Medulla oblongata (tissue), 1 donor: Measurements from ENCODE around the gene DPH6.
"Not testable (repeated sequence)": the region's sequence is repeated elsewhere in the genome, so short reads cannot be mapped to it uniquely, and the experiment has no call there.

Experiments
- DNase-seq: peaks from one replicate; pipeline ENCODE4 v3.0.0-alpha.2; 2015; ENCODE audit errors: extremely low spot score

The DPH6 gene

DNA sequence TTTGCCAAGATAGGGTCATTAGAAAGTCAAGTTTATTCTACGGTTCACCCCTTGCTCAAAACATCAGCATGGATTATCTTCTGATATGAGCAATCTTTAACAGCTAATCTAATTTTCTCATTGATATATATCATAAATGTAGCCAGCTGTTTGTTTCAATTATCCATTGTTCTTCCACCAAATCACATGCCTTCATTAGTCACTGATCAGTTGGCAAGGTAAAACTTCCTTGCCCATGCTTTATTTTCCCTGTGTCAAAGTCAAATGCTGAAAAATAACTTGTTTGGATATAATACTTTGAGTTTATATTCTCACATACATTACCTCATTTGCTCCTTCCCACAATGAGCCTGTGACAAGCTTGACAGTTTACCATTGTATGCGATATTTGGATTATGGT, 60.6 kb downstream of the DPH6 start:
- DNase-seq: no peak

DNA sequence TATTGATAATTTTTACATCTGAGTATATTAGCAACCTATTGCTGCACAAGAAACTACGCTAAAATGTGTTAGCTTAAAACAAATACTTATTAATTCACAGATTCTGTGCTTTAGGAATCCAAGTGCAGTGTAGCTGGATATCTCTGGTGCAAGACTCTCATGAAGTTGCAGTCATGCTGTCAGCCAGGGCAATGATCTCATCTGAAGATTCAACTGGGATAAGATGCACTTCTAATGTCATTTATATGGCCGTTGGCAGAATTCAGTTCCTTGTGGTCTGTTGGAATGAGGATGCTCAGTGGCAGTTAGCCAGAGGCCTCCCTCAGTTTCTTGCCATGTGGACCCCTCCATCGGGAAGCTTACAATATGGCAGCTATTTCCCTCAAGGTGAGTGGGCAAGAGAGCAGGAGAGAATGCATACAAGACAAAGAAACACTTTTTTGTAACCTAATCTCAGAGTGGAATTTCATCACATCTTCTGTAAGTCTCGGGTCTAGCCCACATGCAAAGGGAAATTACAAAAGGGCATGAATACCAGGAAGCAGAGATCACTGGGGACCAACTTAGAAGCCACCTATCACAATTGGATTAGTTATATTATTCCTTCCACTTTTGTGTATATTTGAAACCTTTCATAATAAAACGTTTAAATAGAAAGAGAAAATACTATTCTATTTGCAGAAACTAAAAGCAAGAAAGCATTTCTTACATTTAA, 61.6 kb downstream of the DPH6 start:
- no peak for DNase-seq

DNA sequence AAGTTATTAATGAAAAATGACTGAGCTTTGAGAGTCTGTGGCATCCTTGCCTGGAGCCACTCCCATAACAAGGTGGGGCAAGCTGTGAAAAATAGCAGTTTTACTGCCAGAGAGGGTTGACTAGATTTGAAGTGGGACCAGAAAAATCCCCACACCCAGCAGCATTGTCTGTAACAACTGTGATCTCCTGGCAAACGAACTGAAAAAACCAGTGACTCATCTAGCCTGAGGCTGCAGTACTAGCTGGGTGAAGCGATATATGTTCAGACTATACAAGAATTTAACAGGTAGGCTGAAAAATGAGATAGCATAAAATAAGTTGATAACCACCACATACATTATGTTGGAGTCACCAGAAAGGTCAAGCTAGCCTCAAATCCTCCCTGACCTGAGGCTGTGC, 64.0 kb downstream of the DPH6 start:
- no peak for DNase-seq

DNA sequence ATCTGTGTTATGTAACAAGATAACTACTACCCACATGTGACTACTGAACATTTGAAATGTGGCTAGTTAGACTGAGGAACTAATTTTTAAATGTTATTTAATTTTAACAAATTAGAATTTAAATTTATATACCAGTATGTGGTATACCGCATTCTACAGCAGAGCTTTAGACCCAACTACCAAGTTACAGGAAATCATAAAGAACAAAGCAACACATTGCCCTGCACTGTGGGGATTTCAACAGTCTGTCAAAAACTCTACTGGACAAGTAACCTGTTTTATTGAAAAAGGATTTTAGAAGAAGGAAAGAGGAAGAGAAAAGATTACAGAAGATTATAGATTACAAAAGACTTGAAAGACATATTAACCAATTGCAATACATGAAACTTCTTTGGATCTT, 64.9 kb downstream of the DPH6 start:
- no peak for DNase-seq

DNA sequence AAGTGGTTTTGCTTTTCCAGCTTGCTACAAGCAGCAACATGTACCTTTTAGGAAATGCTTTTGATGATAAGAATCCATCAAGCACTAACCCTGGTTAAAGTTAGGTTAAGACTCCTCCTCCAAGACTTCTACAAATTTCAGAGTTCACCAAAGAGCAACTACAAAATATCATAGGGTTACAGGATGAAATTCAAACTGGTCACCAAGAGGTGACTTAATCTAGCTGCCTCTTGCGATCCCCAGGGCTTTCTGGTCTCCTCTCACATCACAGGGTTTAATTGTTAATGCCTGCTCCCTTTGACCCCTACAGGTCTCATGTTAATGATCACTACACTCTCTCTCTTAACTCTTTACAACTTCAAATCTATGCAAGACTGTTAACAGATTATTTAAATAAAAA, 66.5 kb downstream of the DPH6 start:
- no peak for DNase-seq

DNA sequence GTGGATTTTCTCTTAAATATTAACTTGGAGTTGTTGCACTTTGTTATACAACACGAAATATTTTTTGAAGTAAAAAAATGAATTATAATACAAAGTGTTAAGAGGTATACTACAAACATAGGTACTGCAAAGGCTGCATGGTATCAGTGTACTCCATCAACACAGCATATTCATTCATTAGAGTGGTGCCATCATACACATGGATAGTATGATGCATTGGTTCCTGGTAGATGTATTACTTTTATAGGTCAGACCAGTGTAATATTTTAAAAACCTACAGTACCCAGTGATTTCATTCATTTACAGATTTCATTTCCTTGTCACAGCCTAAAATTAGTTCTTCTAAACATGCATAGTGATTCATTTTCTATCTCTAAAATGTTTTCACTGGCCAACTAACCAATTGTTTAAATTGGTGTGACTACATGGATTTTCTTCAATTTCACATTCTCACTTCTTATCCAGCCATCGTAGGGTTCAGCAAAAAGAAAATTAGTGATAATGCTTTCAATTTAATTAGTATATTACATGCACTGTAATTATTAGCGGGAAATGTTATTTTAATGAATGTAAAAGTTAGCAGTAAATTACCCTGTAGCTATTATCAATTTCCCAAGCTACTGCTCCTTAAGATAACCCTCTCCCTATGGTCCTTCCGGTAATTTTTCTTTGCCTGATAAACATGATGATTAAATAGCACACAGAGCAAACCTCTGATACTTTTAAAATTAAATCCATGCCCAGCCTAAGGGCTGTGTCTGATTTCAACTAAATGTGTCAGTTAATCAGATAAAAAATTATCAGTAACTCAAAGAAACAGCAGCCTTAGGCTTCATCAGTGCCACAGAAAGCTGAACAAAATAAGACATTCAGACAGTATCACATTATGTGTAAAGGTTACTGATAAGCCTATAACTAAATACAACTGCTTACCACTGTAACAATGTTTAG, 68.4 kb downstream of the DPH6 start:
- DNase-seq: no peak

DNA sequence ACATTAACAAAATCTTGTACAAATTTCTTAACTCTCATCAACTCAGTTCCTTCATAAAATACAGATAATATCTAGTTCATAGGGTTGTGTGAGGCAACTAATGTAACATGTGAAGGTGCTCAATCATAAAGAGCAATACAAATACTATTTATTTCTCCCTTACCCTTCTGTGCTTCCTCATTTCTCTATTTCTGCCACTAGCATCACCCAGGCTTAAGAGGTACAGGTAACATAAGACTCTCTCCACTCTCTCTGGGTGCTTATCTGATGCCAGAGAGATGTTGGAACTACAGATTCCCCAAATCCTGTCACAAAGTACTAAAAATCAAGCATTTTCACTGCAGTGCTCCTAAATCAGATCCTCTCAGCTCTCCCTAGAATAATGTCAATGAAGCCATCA, 74.9 kb downstream of the DPH6 start:
- DNase-seq: no peak

DNA sequence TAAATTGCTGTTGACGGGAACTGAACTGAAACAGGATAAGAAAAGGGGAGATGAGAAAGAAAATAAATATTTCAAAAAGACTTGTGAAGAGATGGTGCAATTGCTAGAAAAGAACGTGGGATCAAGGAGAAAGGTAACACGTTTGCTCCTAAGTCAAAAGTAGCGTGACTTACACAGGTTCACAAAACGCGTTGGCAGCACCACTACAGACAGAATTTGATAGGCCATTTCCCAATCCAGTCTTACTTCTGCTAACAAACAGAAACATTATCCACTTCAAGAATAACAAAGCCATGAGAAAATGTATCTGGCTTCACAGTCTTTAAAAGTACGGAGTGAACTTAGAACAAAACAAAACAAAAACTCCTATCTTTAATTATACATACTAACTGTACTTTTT, 75.5 kb downstream of the DPH6 start:
- no peak for DNase-seq

DNA sequence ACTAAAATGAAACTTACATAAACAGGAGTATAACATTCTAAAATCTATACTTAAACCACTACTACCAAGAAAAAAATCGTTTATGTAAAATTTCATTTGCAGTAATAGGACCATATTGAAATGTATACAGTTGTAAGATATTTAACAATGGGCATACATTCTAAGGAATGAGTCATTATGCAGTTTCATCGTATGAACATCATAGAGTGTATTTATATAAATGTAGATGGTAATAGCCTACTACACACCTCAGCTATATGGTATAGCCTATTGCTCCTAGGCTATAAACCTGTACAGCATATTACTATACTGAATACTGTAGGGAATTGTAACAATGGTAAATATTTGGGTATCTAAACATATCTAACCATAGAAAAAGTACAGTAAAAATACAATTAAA, 79.5 kb downstream of the DPH6 start:
- DNase-seq: no peak

DNA sequence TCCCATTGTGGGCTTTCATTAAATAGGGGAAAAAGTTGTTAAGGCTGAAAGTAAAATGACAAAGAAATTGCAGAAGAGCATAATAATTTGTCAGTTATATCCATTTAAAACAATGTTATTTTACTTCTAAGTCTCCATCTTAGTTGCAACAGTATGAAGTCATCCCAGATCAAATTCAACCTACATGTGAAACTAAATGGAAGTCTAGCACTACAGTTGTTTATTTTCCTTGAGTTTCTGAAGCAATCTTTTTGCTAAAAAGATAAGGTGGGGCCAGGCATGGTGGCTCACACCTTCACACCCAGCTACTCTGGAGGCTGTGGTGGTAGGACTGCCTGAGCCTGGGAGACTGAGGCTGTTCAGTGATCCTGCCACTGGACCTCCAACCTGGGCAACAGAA, 80.2 kb downstream of the DPH6 start:
- no peak for DNase-seq

DNA sequence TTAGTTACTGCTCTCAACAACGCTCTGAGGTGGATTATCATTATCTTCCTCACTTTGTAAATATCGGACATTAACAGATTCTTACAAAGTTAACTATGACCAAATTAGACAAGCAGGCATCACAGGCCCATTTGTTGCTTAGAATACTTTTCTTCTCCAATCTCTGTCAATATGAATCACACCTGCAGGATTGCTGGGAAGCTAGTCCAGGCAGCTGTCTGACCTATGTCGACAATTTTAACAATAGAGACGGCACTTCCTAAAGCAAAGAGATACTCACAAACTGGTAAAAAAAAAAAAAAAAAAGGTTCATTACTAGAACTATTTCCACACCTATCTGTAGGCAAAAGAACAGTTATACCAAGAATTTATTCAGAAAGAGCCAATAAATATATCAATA, 85.3 kb downstream of the DPH6 start:
- no peak for DNase-seq

DNA sequence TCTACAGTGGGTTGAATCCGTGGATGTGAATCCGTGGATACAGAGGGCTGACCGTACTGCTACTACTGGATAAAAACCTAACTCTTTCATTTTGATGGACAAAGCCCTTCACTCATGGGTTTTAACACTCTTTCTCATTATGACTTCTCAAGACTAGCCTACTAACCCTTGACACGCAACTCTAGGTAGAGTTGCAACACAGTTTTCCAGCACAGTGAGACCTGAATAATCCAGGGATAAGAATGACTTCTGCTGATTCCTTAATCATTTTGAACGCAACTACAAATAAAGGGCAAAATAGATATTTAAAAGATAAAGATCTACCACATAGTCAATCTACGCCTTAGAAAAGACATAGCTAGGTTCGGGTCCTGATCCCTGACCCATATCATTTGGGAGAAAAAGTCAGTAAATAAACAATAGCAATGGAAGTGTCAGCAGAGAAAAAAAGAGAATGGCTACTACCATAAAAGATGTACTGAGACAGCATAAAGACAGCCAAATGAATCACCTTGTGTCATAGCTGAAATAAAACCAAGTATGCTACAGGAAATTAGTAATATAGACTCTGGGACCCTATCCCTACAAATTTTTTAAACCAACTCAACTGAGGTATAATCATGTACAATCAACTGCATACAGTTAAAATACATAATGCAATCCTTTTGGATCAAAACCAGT, 87.6 kb downstream of the DPH6 start:
- DNase-seq: no peak

DNA sequence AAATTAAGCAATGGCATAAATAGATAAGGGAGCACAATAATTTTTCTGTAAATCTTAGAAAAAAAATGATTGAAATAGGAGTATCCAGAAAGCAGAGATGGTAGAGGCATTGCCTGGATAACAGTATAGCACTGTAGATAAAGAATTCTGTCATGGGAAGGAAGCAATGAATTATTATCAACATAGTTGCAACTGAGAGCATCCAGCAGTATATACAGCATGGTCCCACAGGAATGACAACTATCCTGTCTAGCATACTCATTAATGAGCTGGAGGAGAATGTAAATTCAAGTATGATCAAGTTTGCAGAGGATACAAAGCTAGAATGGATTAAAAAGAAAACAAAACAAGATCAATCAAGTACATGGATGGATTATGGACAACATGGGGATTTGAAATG, 90.8 kb downstream of the DPH6 start:
- DNase-seq: no peak

DNA sequence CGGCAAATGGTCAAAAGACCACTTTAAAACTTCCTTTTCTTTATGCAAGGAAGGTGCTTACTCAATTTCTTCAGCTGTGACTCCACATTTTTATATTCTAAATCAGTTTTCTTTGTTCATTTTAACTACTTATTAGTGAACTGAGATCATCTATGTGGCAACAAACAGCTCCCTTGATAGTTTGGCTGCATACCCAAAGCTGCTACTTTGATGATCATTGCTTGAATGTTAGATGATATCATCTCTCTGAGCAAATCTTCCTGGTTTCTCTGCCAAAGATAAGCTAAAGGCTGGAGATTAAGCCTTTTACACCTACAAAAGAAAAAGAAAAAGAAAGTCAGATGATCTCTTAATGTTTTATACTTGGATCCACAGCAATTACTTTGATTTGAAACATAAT, 95.5 kb downstream of the DPH6 start:
- no peak for DNase-seq

DNA sequence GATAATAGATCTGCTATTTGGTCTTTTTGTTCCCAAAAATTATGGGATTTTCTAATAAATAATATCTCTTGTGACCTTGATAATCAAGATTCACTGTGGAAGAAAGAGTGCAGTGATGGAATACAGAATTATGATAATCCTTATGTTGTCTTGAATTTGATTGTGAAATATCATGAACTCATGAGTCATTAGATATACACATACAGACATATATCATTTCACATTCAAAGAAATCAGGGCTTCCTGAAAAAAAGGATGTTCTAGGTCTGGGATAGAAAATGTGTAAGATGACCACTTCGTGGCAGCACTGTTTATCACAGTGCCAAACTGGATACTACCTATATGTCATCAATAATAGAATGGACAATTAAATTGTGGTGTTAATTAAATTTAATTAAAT, 97.7 kb downstream of the DPH6 start:
- no peak for DNase-seq

DNA sequence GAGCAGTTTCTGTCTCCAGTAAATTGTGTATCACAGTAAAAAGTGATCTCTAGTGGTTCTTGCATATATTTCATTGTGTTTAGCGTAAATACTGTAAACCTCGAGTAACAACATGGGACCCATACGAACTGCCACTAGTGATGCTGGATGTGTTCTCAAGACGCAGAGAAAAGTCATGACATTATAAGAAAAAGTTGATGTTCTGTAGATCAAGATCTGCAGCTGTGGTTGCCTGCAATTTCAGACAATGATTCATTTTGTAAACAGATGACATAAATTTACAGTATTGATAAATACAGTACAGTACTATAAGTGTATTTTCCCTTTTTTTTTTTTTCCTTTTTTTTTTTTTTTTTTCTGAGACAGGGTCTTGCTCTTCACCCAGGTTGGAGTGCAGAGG, 100.1 kb downstream of the DPH6 start:
- DNase-seq: no peak

DNA sequence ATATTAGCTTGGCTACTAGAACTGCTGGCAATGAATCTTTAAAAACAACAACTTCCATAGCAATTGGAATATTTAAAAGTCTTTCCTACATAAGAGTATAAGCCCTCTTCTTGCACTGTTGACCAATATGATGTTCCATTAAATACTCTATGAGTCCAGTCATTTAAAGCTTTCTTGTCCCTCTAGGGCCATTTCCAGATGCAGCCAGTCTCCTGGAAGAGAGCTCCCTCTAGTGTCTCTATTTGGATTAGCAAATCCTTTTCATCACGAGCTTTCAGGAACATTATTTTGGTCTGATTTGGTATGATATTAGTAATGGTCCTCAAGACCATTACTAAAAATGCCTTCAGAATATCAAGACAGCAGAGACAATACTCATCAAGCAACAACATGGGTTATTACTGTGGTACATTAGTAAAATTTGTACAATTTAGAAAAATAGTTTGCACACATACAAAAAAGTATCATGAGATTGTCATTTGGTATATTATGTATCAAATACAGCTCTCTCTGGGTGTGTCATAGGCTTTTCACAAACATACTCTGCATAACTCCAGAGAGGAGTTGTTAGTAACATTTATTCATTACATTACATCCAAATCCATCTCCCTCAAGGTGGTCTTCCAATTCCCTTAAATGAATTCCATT, 101.3 kb downstream of the DPH6 start:
- DNase-seq: peak; percentile 64

DNA sequence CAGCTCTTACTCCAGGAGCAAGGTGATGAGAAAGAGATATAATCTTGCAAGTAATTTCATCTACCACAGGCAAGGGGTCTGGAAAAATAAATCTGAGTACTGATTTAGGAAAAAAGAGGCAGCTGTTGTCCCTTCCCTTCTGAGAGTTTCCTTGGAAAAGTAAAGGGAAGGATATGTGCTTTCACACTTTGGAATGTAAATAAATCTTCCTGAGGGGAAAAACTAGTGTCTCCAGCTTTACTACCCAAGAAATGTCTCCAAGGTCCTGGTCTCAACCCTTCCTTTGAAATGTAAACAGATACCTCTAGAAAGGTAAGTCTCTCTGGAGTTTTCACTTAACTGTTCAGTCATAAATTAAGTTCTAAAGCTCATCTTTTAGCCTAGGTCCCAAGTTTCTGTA, 102.6 kb downstream of the DPH6 start:
- no peak for DNase-seq

DNA sequence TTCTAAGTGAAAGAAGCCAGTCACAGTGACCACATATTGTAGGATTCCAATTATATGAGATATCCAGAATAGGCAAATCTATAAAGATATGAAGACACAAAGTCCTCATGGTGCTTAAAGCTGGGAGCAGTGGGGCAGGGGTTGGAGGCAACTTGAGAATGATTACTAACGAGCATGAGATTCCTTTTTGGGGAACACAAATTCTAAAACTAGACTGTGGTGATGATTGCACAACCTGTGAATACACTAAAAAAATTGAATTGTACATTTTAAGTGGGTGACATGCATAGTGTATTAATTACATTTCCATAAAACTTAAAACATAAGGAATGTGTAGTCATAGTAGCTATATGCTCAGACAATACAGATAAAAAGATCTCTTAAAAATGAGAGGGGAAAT, 103.2 kb downstream of the DPH6 start:
- no peak for DNase-seq

DNA sequence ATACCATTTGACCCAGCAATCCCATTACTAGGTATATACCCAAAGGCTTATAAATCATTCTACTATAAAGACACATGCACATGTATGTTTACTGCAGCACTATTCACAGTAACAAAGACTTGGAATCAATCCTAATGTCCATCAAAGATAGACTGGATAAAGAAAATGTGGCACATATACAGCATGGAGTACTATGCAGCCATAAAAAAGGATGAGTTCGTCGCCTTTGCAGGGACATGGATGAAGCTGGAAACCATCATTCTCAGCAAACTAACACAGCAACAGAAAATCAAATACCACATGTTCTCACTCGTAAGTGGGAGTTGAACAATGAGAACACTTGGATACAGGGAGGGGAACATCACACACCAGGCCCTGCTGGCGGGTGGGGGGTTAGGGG, 104.7 kb downstream of the DPH6 start:
- not testable (repeated sequence) for DNase-seq

DNA sequence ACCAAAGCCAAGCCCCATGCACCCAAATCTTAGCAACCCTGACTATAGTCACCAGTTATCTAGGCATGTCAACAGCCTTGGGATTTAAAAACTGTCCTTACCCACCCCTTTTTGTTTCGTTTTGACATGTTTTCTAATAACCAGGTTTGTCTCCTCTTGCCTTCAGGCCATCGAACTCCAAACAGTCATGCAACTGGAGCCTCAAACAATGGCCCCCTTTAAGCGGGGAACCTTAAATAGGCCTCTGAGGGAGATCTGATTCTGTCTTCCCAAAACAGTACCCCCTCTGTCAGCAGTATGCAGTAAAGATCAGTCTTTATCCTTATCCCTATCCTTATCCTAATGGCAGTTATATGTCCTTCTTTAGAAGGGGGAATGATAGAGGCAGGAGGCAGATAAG, 105.7 kb downstream of the DPH6 start:
- DNase-seq: no peak

DNA sequence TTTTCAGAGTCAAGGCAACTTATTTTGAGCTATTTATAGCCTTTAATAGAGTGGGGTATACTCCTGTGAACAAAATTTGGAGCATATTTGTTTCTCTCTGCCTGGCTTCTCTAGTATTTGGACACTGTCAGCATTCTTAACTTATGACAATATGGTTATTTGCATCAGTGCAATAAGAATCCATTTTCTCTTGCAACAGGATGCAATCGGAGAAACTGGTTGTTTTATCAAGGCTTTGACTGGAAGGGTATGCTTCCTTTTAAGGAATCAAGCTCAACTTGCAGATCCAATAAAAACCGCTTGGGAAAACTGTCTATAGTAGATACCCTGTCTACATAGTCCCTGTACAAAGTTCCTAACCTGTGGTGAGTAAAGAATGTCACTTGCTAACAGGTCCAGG, 106.7 kb downstream of the DPH6 start:
- DNase-seq: no peak
